ENCODE results near the gene DISP2.

The DISP2 gene

GRCh38 chr15:40357723-40358470 is at the start of gene DISP2:
DISP2 (plus strand) TSS chr15:40358219; CDS start chr15:40358322, 103 bp downstream.
- peak; percentile 82 for DNase-seq

GRCh38 chr15:40309344-40309862 is 48.6 kb upstream of the DISP2 start:
- no peak for DNase-seq

GRCh38 chr15:40310001-40310959 is 47.7 kb upstream of the DISP2 start:
- no peak for DNase-seq

GRCh38 chr15:40310993-40311392 is 47.0 kb upstream of the DISP2 start:
- no peak for DNase-seq

- no peak for DNase-seq
Measured at GRCh38 chr15:40312370-40313158, 45.5 kb upstream of the DISP2 start.

GRCh38 chr15:40313531-40314398 is 44.3 kb upstream of the DISP2 start:
- DNase-seq = peak; percentile 94

GRCh38 chr15:40314723-40315276 is 43.2 kb upstream of the DISP2 start:
- no peak for DNase-seq

- no peak for DNase-seq
Measured at GRCh38 chr15:40316931-40317330, 41.1 kb upstream of the DISP2 start.

GRCh38 chr15:40317580-40317979 is 40.4 kb upstream of the DISP2 start:
- no peak for DNase-seq

- no peak for DNase-seq
Measured at GRCh38 chr15:40320409-40320808, 37.6 kb upstream of the DISP2 start.

GRCh38 chr15:40320931-40321371 is 37.1 kb upstream of the DISP2 start:
- DNase-seq = peak; percentile 52

GRCh38 chr15:40322531-40323238 is 35.3 kb upstream of the DISP2 start:
- no peak for DNase-seq

GRCh38 chr15:40323239-40323952 is 34.6 kb upstream of the DISP2 start, which contains the start of gene INAFM2:
INAFM2 (plus strand) TSS chr15:40323692; CDS start chr15:40324056, 364 bp downstream.
- peak; percentile 90 for DNase-seq

- no peak for DNase-seq
Measured at GRCh38 chr15:40323953-40324937, 33.8 kb upstream of the DISP2 start.

- no peak for DNase-seq
Measured at GRCh38 chr15:40325188-40325587, 32.8 kb upstream of the DISP2 start.

- no peak for DNase-seq
Measured at GRCh38 chr15:40325700-40326099, 32.3 kb upstream of the DISP2 start.

GRCh38 chr15:40327457-40327856 is 30.6 kb upstream of the DISP2 start:
- no peak for DNase-seq

- no peak for DNase-seq
Measured at GRCh38 chr15:40328176-40328575, 29.8 kb upstream of the DISP2 start.

GRCh38 chr15:40328751-40329150 is 29.3 kb upstream of the DISP2 start:
- no peak for DNase-seq

All from NCI-H2171 (cell line).